Glutamatergic neuron (in vitro differentiated cells): ENCODE data around the gene RPS26. TPM values are rescaled to one million over a fixed set of nuclear protein-coding genes. Genes with fewer than 3 reads are reported as not detected.

Experiments
- DNase-seq: peaks from one replicate; pipeline ENCODE4 v3.0.0; 2022
- H3K27ac Mint-ChIP-seq: one replicate; pipeline ENCODE4 v1.8.0; 2020; ENCODE audit warnings: mild to moderate bottlenecking, mixed read lengths, inconsistent platforms; ENCODE audit not compliant: unreplicated experiment
- H3K27me3 Mint-ChIP-seq: one replicate; pipeline ENCODE4 v1.8.0; 2020; ENCODE audit warnings: mild to moderate bottlenecking, moderate library complexity, mixed read lengths, inconsistent platforms; ENCODE audit not compliant: unreplicated experiment
- H3K36me3 Mint-ChIP-seq: one replicate; pipeline ENCODE4 v1.8.0; 2020; ENCODE audit warnings: mild to moderate bottlenecking, mixed read lengths, inconsistent platforms; ENCODE audit not compliant: unreplicated experiment
- H3K4me1 Mint-ChIP-seq: one replicate; pipeline ENCODE4 v1.8.0; 2020; ENCODE audit warnings: mild to moderate bottlenecking, low read depth, mixed read lengths, inconsistent platforms; ENCODE audit not compliant: unreplicated experiment
- H3K4me3 Mint-ChIP-seq: one replicate; pipeline ENCODE4 v1.8.0; 2020; ENCODE audit warnings: mild to moderate bottlenecking, mixed read lengths, inconsistent platforms; ENCODE audit not compliant: unreplicated experiment
- H3K9me3 Mint-ChIP-seq: one replicate; pipeline ENCODE4 v1.8.0; 2020; ENCODE audit warnings: mild to moderate bottlenecking, moderate library complexity, mixed read lengths, inconsistent platforms; ENCODE audit not compliant: unreplicated experiment
- CTCF ChIP-seq: fragments of 200-600 bp; sonication (generic); IDR thresholded peaks from one replicate; pipeline ENCODE4 v1.5.0; 2021; ENCODE audit not compliant: partially characterized antibody, unreplicated experiment
- total RNA-seq: library from RNA; stranded (reverse); fragmentation: NEBNext Ultra II Directional; extraction: Animal tissue kit (Norgen Biotek cat#: 25700); gene quantifications from one replicate; pipeline ENCODE4 v1.2.1, GENCODE V29; 2021; ENCODE audit not compliant: unreplicated experiment

The RPS26 gene
- total RNA-seq, 1 donor from 2014 or later: 29.8 TPM

DNA sequence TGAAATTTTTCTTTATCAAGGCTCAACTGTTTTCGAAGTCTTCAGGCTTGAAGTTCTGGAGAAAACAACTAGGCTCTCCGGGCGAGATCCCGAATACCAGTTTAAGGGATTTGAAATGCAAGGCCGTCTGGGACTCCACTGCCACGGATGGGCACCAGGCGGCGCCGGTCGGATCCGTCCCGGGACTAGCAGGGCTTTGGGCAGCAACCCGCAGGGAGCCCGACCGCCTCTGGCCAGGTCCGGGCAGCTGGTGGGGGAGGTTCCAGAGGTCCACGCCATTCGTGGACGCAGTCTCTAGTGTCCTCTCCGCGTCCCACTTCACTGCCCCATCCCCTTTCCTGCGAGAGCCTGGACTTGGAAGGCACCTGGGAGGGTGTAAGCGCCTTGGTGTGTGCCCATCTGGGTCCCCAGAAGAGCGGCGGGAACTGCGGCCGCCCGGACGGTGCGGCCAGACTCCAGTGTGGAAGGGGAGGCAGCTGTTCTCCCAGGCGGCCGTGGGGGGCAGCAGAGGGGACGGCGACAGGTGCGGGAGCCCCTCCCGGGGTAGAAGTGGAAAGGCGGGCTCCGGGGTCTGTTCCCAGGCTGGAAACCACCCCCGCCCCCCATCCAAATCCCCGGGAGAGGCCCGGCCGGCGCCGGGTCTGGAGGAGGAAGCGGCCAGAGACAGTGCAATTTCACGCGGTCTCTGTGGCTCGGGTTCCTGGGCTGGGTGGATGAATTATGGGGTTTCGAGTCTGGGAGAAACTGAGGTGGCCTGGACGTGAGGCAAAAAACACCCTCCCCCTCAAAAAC is 37.4 kb downstream of the RPS26 start:
- H3K4me3 Mint-ChIP-seq: peak overlapping the region; percentile 87
- peaks cover 9% of the 10 kb centered on the region for H3K9me3 Mint-ChIP-seq
- H3K27me3 Mint-ChIP-seq: peaks cover 6% of the 10 kb centered on the region
- TF ChIP-seq CTCF: peak; percentile 69
- peak; percentile 88 for DNase-seq
- H3K36me3 Mint-ChIP-seq: no peaks in the 10 kb centered on the region
- H3K27ac Mint-ChIP-seq: peak overlapping the region; percentile 43
- no peaks in the 10 kb centered on the region for H3K4me1 Mint-ChIP-seq

DNA sequence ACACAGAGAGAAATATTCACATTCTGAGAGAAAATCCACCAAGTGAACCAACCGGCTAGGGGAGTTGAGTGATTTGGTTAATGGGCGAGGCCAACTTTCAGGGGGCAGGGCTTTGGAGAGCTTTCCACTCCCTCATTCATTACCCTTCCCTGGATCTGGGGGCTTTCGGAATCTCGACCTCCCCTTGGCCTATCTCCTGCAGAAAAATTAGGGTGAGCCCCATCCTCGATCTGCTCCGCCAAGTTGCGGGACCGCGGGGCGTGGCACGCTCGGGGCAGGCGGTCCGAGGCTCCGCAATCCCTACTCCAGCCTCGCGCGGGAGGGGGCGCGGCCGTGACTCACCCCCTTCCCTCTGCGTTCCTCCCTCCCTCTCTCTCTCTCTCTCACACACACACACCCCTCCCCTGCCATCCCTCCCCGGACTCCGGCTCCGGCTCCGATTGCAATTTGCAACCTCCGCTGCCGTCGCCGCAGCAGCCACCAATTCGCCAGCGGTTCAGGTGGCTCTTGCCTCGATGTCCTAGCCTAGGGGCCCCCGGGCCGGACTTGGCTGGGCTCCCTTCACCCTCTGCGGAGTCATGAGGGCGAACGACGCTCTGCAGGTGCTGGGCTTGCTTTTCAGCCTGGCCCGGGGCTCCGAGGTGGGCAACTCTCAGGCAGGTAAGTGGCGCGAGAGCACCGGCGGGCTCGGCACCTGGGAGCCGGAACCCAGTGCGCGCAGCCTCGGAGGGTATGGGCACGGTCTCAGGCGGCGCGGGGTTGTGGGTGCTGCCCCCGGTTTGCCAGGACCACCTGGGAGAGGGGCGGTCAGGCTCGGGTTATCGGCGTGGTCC is 38.2 kb downstream of the RPS26 start, which contains the start of gene ERBB3:
Gene ERBB3 (plus strand): TSS at position 443 of the 833 bp plus-strand sequence. CDS start 136 bp downstream, at position 579.
- Mint-ChIP-seq H3K4me3 (peak within 1 kb of the TSS; percentile 87), H3K27ac (no peak within 1 kb of the TSS)

DNA sequence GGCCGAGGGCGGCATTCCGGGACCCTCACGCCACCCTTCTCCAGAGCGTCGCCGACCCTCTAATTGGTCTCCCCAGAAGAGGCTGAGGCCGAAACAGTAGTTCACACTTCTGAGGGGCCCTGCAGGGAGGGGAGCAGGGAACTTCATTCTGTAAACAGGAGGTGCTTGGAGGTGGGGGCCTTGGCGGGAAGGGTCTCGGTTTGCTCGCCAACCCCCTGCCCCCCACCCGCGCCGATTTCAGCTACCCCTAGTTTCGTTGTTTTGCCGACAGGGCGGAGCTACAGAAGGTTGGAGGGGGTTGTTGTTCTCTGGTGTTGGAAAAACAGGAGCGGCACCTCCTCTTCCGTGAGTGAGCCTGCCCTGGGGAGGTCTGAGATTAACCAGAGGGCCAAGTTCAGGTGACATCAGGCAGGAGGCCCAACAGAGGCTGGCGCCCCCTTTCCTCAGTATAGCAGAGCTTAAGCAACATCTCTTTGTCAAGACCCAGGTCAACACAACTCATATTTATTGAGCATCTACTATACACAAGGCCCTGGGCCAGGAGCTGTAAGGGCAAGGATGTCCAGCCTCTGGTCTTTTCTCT is 38.9 kb downstream of the RPS26 start:
- Mint-ChIP-seq H3K9me3 (peaks cover 11% of the 10 kb centered on the region), H3K27me3 (peaks cover 4% of the 10 kb centered on the region), H3K4me3 (peak overlapping the region; percentile 83), H3K36me3 (no peaks in the 10 kb centered on the region), H3K27ac (no peak overlapping the region), H3K4me1 (no peaks in the 10 kb centered on the region)
- no peak for DNase-seq
- no peak for TF ChIP-seq CTCF

More for the DNA sequence above, 38.2 kb downstream of the RPS26 start, which contains the start of gene ERBB3:
- peaks cover 10% of the 10 kb centered on the region for H3K9me3 Mint-ChIP-seq
- H3K36me3 Mint-ChIP-seq: no peaks in the 10 kb centered on the region
- no peak for TF ChIP-seq CTCF
- peaks cover 4% of the 10 kb centered on the region for H3K27me3 Mint-ChIP-seq
- DNase-seq: peak; percentile 62
- H3K4me1 Mint-ChIP-seq: no peaks in the 10 kb centered on the region

DNA sequence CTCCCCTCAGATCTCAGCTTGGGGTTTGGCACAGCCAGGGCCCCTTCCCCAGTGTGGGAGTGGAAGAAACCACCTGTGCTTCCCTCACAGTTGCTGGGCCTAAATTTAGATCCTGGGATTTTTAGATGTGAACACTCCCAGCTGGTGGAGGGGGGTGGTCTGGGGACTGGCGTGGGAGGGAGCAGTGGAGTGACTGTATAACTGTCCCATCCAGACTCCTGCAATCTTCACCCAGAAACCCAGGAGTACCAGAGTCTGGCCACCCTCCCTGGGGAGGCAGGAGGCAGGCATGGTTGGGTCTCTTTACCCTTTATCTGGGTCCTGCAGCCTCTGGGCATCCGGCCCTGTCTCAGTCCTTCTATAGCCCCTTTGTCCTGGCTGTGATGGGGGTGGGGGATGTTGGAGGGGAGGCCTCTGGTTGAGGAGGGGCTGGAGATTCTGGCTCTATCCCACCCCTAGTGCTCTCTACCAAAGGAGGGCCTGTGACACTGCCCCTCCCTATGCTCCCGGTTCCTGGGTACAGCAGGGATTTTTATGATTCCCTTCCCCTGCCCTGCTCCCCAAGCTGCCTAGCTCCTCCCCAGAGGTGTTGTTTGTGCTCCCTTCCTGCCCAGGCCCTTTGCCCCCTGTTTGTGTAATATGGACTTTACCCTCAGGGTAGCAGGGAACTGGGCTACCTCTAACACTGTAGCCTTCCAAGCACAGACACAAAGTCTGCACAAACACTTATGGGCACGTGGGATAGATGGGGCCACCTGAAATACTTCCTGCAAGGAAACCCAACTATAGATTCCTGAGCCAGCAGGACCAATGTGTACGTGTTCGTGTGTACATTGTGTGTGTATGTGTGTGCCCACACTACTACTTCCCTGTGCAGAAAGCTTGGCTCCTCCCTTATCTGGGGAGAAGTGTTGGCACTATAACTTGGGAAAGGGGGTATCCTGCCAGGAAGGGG is 40.0 kb downstream of the RPS26 start:
- TF ChIP-seq CTCF: no peak
- peak; percentile 19 for DNase-seq
- Mint-ChIP-seq H3K27ac (no peak overlapping the region), H3K9me3 (peaks cover 11% of the 10 kb centered on the region), H3K27me3 (peaks cover 4% of the 10 kb centered on the region), H3K4me1 (no peaks in the 10 kb centered on the region), H3K36me3 (no peaks in the 10 kb centered on the region), H3K4me3 (peak overlapping the region; percentile 83)
